Cardiac fibroblast (primary cell): ENCODE data around the gene STX7.
"Not testable (repeated sequence)": the region's sequence is repeated elsewhere in the genome, so short reads cannot be mapped to it uniquely, and the experiment has no call there.

Experiments
- DNase-seq, 2 donors: peaks; one replicate each; pipeline versions ENCODE4 v3.0.0 to v3.0.0-alpha.2; 2010; ENCODE audit warnings: low read depth in 2 of 2
- H3K4me3 ChIP-seq, 2 donors: replicated peaks in 1 of 2; 1 replicate in 1 of 2; 2 replicates in 1 of 2; pipeline ENCODE4 v1.5.1; 2011; ENCODE audit warnings: low read depth in 2 of 2, low read length in 2 of 2, mild to moderate bottlenecking in 2 of 2, moderate library complexity in 1 of 2
- CTCF ChIP-seq: IDR thresholded peaks from one replicate; pipeline ENCODE4 v1.5.1; 2011; ENCODE audit warnings: low read depth, mild to moderate bottlenecking, low read length, inconsistent platforms

The STX7 gene, protein sequence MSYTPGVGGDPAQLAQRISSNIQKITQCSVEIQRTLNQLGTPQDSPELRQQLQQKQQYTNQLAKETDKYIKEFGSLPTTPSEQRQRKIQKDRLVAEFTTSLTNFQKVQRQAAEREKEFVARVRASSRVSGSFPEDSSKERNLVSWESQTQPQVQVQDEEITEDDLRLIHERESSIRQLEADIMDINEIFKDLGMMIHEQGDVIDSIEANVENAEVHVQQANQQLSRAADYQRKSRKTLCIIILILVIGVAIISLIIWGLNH

DNA sequence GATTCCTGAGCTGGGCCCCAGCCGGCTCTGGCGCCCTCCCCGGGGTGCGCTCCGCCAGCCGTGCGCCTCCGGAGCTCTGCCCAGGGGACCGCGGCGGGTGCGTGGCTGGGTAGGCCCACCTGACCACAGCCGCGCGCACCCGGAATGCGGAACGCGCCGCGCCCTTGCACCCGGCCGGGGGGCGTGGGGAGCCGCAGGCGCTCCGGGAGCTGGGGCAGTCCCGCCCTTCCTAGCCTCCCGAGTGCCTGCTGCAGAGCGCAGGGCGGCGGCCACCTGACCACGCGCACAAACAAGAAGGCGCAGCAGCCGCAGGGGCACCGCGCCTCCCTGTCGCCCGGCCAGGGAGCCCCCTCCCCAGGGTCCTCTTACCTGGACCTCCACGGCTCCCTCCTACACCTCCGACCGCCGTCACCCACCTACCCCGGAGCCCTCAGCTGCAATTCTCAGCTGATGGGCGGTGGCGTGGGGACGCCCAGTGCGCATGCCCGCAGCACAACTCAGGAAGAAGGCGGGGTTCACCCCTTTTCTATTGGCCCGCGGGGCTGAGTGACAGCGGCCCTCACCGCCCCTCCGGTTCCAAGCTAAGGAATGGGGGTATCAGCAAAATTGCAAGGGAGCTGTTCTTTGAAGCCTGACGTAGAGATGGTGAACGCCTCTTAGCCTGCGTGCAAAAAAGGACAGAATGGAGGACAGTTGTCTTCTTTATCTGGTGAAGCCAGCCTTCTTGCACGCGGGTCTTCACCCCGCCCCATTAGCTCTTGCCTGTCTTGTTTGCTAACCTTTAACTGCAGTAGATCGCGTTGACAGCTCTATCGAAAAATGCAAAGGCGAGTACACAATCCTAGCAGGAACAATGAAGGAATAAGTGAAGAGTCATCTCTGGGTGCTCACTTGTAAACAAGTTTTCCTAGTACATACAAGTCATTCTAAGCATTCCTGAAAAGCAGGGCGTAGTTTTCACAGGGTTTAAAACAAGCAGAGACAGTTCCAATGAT lies at the start of gene STX7:
Gene STX7, minus strand, starts transcription at position 479 of the 995 bp plus-strand sequence. CDS start 9,586 bp downstream, outside the sequence.
- peak within 1 kb of the TSS; percentile 78 to 79 for H3K4me3 ChIP-seq
- no peak for TF ChIP-seq CTCF
- peak; percentile 90 to 92 for DNase-seq

- DNase-seq, H3K4me3 ChIP-seq: not testable (repeated sequence)
These were observed 47.2 kb upstream of the STX7 start for GRCh38 chr6:132560087-132560486.

GRCh38 chr6:132552372-132552771 lies 39.5 kb upstream of the STX7 start, which contains the start of gene TAAR8:
TSS of gene TAAR8 (plus strand) at chr6:132552672. CDS start at chr6:132552693, 21 bp downstream.
- TF ChIP-seq CTCF: no peak
- H3K4me3 ChIP-seq: no peak within 1 kb of the TSS
- no peak for DNase-seq

DNA sequence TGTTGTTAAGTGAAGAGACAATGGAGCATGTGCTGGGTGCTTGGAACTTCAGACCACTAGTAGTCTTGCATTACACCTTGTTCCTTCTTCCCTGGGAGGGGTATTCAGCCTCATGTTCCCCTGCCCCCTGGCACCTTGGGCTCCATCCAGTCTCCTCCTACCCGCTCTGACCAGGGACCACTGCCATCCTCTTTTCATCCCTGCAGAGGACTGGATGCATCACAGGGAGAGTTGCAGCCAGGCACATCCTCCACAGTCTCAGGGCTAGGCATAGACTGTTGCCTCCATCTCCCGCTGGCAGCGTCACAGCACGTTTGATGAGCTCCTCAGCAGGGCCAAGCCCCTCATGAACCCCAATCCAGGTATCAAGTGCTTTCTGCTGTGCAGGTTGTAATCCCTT lies 38.3 kb upstream of the STX7 start:
- TF ChIP-seq CTCF: no peak
- no peak for DNase-seq
- H3K4me3 ChIP-seq: no peak overlapping the region

GRCh38 chr6:132548746-132549463 lies 36.0 kb upstream of the STX7 start:
- H3K4me3 ChIP-seq: no peak overlapping the region

GRCh38 chr6:132544826-132545225 lies 31.9 kb upstream of the STX7 start:
- TF ChIP-seq CTCF: no peak
- H3K4me3 ChIP-seq: no peak overlapping the region
- DNase-seq: no peak

More at GRCh38 chr6:132548746-132549463, 36.0 kb upstream of the STX7 start:
- no peak for TF ChIP-seq CTCF
- no peak for DNase-seq

GRCh38 chr6:132537977-132538376 lies 25.1 kb upstream of the STX7 start, which contains the start of gene TAAR9:
TSS of gene TAAR9 (plus strand) at chr6:132538277. CDS start at chr6:132538290, 13 bp downstream.
- no peak within 1 kb of the TSS for H3K4me3 ChIP-seq
- DNase-seq: no peak
- no peak for TF ChIP-seq CTCF
